Mucosa of descending colon (tissue), 3 donors: ENCODE data around the gene PRR35. TPM values are rescaled to one million over a fixed set of nuclear protein-coding genes. Genes with fewer than 3 reads are reported as not detected.

Experiments used
- ATAC-seq: fragments of 200-7000 bp; cut with Tn5 transposase; one replicate; pipeline ENCODE4 v1.9.1; 2020; ENCODE audit warnings: mild to moderate bottlenecking, moderate library complexity
- DNase-seq, 3 donors: peaks; one replicate each; pipeline ENCODE4 v3.0.0-alpha.2; 2020
- H3K36me3 ChIP-seq: fragments of 200-600 bp; one replicate; pipeline ENCODE4 v1.8.0; 2021; ENCODE audit warnings: low read depth, mild to moderate bottlenecking
- H3K4me1 ChIP-seq: fragments of 200-600 bp; one replicate; pipeline ENCODE4 v1.8.0; 2021; ENCODE audit warnings: low read depth, mild to moderate bottlenecking
- H3K4me3 ChIP-seq: fragments of 200-600 bp; one replicate; pipeline ENCODE4 v1.8.0; 2021; ENCODE audit warnings: mild to moderate bottlenecking
- H3K9me3 ChIP-seq: fragments of 200-600 bp; one replicate; pipeline ENCODE4 v1.8.0; 2021; ENCODE audit warnings: mild to moderate bottlenecking
- CTCF ChIP-seq: fragments of 200-600 bp; IDR thresholded peaks from one replicate; pipeline ENCODE4 v1.8.0; 2022; ENCODE audit warnings: antibody characterized with exemption, mild to moderate bottlenecking
- intact Hi-C, 2 donors: fragments of 100-400 bp; cut with DNase I in 1 of 2; cut with micrococcal nuclease in 1 of 2; formaldehyde crosslinking; loops; one replicate each; pipeline versions ENCODE4 v1.11.0 to v1.11.1; 2022; cut with DNase I, micrococcal nuclease
- long read RNA-seq, 2 donors: library from polyadenylated mRNA; unstranded; transcript quantifications; one replicate each; pipeline ENCODE4 v2.0.0, GENCODE V29; 2019 to 2021
- total RNA-seq, 3 donors: library from RNA; stranded (reverse); fragmentation: NEBNext Ultra II Directional in 2 of 3; extraction: Animal tissue kit (Norgen Biotek cat#: 25700) in 2 of 3; gene quantifications; one replicate each; pipeline versions ENCODE4 v1.2.1 to v1.2.4, GENCODE V29; 2021 to 2023
- donor health status: DM: no; HTN: no; CAD: no; lungs with moderate emphysema.
- donor health status: DM: no; HTN: no; CAD: no.
- donor health status: DM: no; HTN: yes; CAD: no.

The PRR35 gene
- total RNA-seq, result not detected
- long read RNA-seq, donor 1, result 0 reads
- long read RNA-seq, donor 2, result 0 reads

GRCh38 chr16:560204-560700 is at the start of gene PRR35:
PRR35 (plus strand) TSS chr16:560394; CDS start chr16:563295, 2,901 bp downstream.
- no peak within 1 kb of the TSS for H3K4me3 ChIP-seq
- H3K9me3 ChIP-seq, result no peaks in the 10 kb centered on the region
- no peak for DNase-seq
- intact Hi-C loops, result no loop called here
- ATAC-seq, result no peak
- no peaks in the 10 kb centered on the region for H3K36me3 ChIP-seq
- no peak for TF ChIP-seq CTCF
- peaks cover 5% of the 10 kb centered on the region for H3K4me1 ChIP-seq

GRCh38 chr16:512802-513201 is 47.4 kb upstream of the PRR35 start:
- Histone ChIP-seq H3K9me3 (no peaks in the 10 kb centered on the region), H3K4me1 (peaks cover 2% of the 10 kb centered on the region), H3K4me3 (no peak overlapping the region), H3K36me3 (no peaks in the 10 kb centered on the region)
- DNase-seq (no peak), ATAC-seq (no peak)
- no peak for TF ChIP-seq CTCF
- intact Hi-C loops, result no loop called here

GRCh38 chr16:513950-514349 is 46.2 kb upstream of the PRR35 start:
- H3K4me1 ChIP-seq, result peaks cover 2% of the 10 kb centered on the region
- H3K9me3 ChIP-seq, result no peaks in the 10 kb centered on the region
- ATAC-seq (no peak), DNase-seq (no peak)
- no peak overlapping the region for H3K4me3 ChIP-seq
- intact Hi-C loops, result no loop called here
- no peak for TF ChIP-seq CTCF
- no peaks in the 10 kb centered on the region for H3K36me3 ChIP-seq

GRCh38 chr16:515175-515938 is 44.8 kb upstream of the PRR35 start:
- no peak for TF ChIP-seq CTCF
- DNase-seq (no peak), ATAC-seq (no peak)
- H3K36me3 ChIP-seq, result no peaks in the 10 kb centered on the region
- intact Hi-C loops, result no loop called here
- H3K4me1 ChIP-seq, result no peaks in the 10 kb centered on the region
- no peaks in the 10 kb centered on the region for H3K9me3 ChIP-seq
- H3K4me3 ChIP-seq, result no peak overlapping the region

GRCh38 chr16:515939-516226 is 44.3 kb upstream of the PRR35 start:
- H3K4me1 ChIP-seq, result no peaks in the 10 kb centered on the region
- ATAC-seq (no peak), DNase-seq (no peak)
- no peak overlapping the region for H3K4me3 ChIP-seq
- intact Hi-C loops, result no loop called here
- H3K9me3 ChIP-seq, result no peaks in the 10 kb centered on the region
- TF ChIP-seq CTCF, result no peak
- H3K36me3 ChIP-seq, result no peaks in the 10 kb centered on the region
